GM23338 (cell line): ENCODE measurements around the gene PIP5K1C. TPM values are rescaled to one million over a fixed set of nuclear protein-coding genes. Genes with fewer than 3 reads are reported as not detected.

Source experiments
- ATAC-seq: fragments of 200-7000 bp; cut with Tn5 transposase; 3 replicates; pipeline ENCODE4 v1.9.1; 2020
- DNase-seq: peaks from one replicate; pipeline ENCODE4 v3.0.0-alpha.2; 2015; ENCODE audit warnings: low spot score
- H2AFZ ChIP-seq: fragments of 200-600 bp; sonication (generic); 2 replicates; pipeline ENCODE4 v1.8.0; 2016; ENCODE audit warnings: antibody characterized with exemption, mild to moderate bottlenecking, moderate library complexity
- H3F3A ChIP-seq: fragments of 200-600 bp; sonication (generic); replicated peaks from 2 replicates; pipeline ENCODE4 v1.8.0; 2017; ENCODE audit warnings: antibody characterized with exemption, mixed run types, low read depth
- H3K27ac ChIP-seq: fragments of 200-600 bp; sonication (generic); 2 replicates; pipeline ENCODE4 v1.6.1; 2016; ENCODE audit warnings: low read depth
- H3K27me3 ChIP-seq: fragments of 200-600 bp; sonication (generic); 2 replicates; pipeline ENCODE4 v1.8.0; 2016; ENCODE audit warnings: mild to moderate bottlenecking, mixed run types, moderate library complexity; ENCODE audit not compliant: insufficient read depth
- H3K36me3 ChIP-seq: fragments of 200-600 bp; sonication (generic); 2 replicates; pipeline ENCODE4 v1.8.0; 2016; ENCODE audit warnings: mild to moderate bottlenecking; ENCODE audit not compliant: insufficient read depth
- H3K4me1 ChIP-seq: fragments of 200-600 bp; sonication (generic); 2 replicates; pipeline ENCODE4 v1.8.0; 2016; ENCODE audit warnings: mild to moderate bottlenecking, moderate library complexity; ENCODE audit not compliant: insufficient read depth
- H3K4me2 ChIP-seq: fragments of 200-600 bp; sonication (generic); 2 replicates; pipeline ENCODE4 v1.7.1; 2017; ENCODE audit warnings: mixed run types
- H3K4me3 ChIP-seq: fragments of 200-600 bp; sonication (generic); 2 replicates; pipeline ENCODE4 v1.6.1; 2016; ENCODE audit warnings: mixed run types
- H3K79me2 ChIP-seq: fragments of 200-600 bp; sonication (generic); replicated peaks from 2 replicates; pipeline ENCODE4 v1.8.0; 2017; ENCODE audit warnings: mild to moderate bottlenecking; ENCODE audit not compliant: insufficient read depth
- H3K9me2 ChIP-seq: fragments of 200-600 bp; sonication (generic); 2 replicates; pipeline ENCODE4 v1.8.0; 2017; ENCODE audit not compliant: insufficient read depth
- H4K20me1 ChIP-seq: fragments of 200-600 bp; sonication (generic); replicated peaks from 2 replicates; pipeline ENCODE4 v1.8.0; 2017; ENCODE audit warnings: mild to moderate bottlenecking; ENCODE audit not compliant: insufficient read depth
- H3K27ac Mint-ChIP-seq: 2 replicates; pipeline ENCODE4 v1.8.0; 2020; ENCODE audit warnings: inconsistent platforms, mild to moderate bottlenecking, moderate library complexity, mixed read lengths
- H3K27me3 Mint-ChIP-seq: 3 replicates; pipeline ENCODE4 v1.8.0; 2022; ENCODE audit warnings: low read depth, mild to moderate bottlenecking, moderate library complexity, mixed read lengths, inconsistent platforms; ENCODE audit not compliant: insufficient read depth, poor library complexity
- H3K36me3 Mint-ChIP-seq: 3 replicates; pipeline ENCODE4 v1.8.0; 2021; ENCODE audit warnings: low read depth, mild to moderate bottlenecking, inconsistent platforms, moderate library complexity, mixed read lengths
- H3K4me1 Mint-ChIP-seq: 3 replicates; pipeline ENCODE4 v1.8.0; 2020; ENCODE audit warnings: mild to moderate bottlenecking, inconsistent platforms, mixed read lengths
- H3K4me3 Mint-ChIP-seq: 3 replicates; pipeline ENCODE4 v1.8.0; 2021; ENCODE audit warnings: moderate library complexity, mild to moderate bottlenecking, inconsistent platforms, mixed read lengths
- H3K9me3 Mint-ChIP-seq: 3 replicates; pipeline ENCODE4 v1.8.0; 2020; ENCODE audit warnings: moderate library complexity, mild to moderate bottlenecking, inconsistent platforms, mixed read lengths
- CREB1 ChIP-seq: fragments of 250-450 bp; sonication (Bioruptor Pico); IDR thresholded peaks from 2 replicates; pipeline ENCODE4 v1.5.0; 2020; ENCODE audit warnings: low read depth, mild to moderate bottlenecking, moderate library complexity
- CTCF ChIP-seq, 2 experiments: fragments of 200-600 bp in 1 of 2; sonication (generic) in 1 of 2; conservative IDR thresholded peaks; 2 replicates each; pipeline versions ENCODE4 v1.5.1 to v1.6.1; 2016 to 2017; ENCODE audit warnings: antibody characterized with exemption in 2 of 2, low read depth in 2 of 2, mild to moderate bottlenecking in 2 of 2, moderate library complexity in 1 of 2
- ETS1 ChIP-seq: IDR thresholded peaks from 2 replicates; pipeline ENCODE4 v1.6.1; 2016; ENCODE audit warnings: antibody characterized with exemption
- EZH2phosphoT487 ChIP-seq: fragments of 200-600 bp; sonication (generic); IDR thresholded peaks from one replicate; pipeline ENCODE4 v1.8.1; 2018; ENCODE audit warnings: antibody characterized with exemption; ENCODE audit not compliant: unreplicated experiment
- JUNB ChIP-seq: IDR thresholded peaks from one replicate; pipeline ENCODE4 v1.6.1; 2016; ENCODE audit warnings: antibody characterized with exemption; ENCODE audit not compliant: unreplicated experiment
- REST ChIP-seq: IDR thresholded peaks from one replicate; pipeline ENCODE4 v1.6.1; 2018; ENCODE audit warnings: antibody characterized with exemption; ENCODE audit not compliant: unreplicated experiment
- STAT1 ChIP-seq: IDR thresholded peaks from one replicate; pipeline ENCODE4 v1.6.1; 2016; ENCODE audit warnings: antibody characterized with exemption; ENCODE audit not compliant: unreplicated experiment
- ZNF114 ChIP-seq: fragments of 250-450 bp; sonication (Bioruptor Pico); IDR thresholded peaks from 2 replicates; pipeline ENCODE4 v1.5.0; 2020; ENCODE audit warnings: mild to moderate bottlenecking, moderate library complexity
- ZNF331 ChIP-seq: fragments of 250-450 bp; sonication (Bioruptor Pico); IDR thresholded peaks from 2 replicates; pipeline ENCODE4 v1.5.0; 2020; ENCODE audit warnings: low read depth, mild to moderate bottlenecking, moderate library complexity
- polyA plus RNA-seq: library from polyadenylated mRNA; unstranded; fragments of >200 nt; fragmentation: Nextera tagmentation; extraction: Ambion mirVana; gene quantifications from 2 replicates; pipeline ENCODE4 v1.2.1, GENCODE V29; 2016
- total RNA-seq: library from RNA; depleted of rRNA; stranded (reverse); fragments of >200 nt; shearing (Covaris generic); gene quantifications from 2 replicates; pipeline ENCODE4 v1.2.3, GENCODE V29; 2014

The PIP5K1C gene
- total and polyA plus RNA-seq, 2 experiments from 2014 or later: 11.8 to 46.7 TPM

GRCh38 chr19:3684817-3685410 lies 15.4 kb downstream of the PIP5K1C start:
- Histone ChIP-seq H3K27me3 (no peaks in the 10 kb centered on the region), H3K27ac (no peak overlapping the region), H3K9me2 (no peaks in the 10 kb centered on the region), H3K4me2 (no peak overlapping the region), H3K36me3 (no peaks in the 10 kb centered on the region), H2AFZ (no peak overlapping the region), H4K20me1 (peaks cover 12% of the 10 kb centered on the region), H3K4me1 (peaks cover 36% of the 10 kb centered on the region), H3F3A (peaks cover 23% of the 10 kb centered on the region), H3K4me3 (no peak overlapping the region), H3K79me2 (peaks cover 64% of the 10 kb centered on the region)
- Mint-ChIP-seq H3K4me3 (no peak overlapping the region), H3K9me3 (peaks cover 18% of the 10 kb centered on the region), H3K36me3 (peaks cover 30% of the 10 kb centered on the region), H3K27ac (no peak overlapping the region), H3K27me3 (peaks cover 22% of the 10 kb centered on the region), H3K4me1 (peaks cover 35% of the 10 kb centered on the region)
- DNase-seq: no peak
- ATAC-seq: no peak
- TF ChIP-seq REST (no peak), ZNF114 (CRISPR knock-in tag) (no peak), CTCF (conservative IDR thresholded peaks at IDR 0.05; ENCODE audit: low read depth in 2 of 2) (0 out of 4 replicates have a peak, but pooled peaks of 1 of the 2 experiments have one; percentile 10)

- H3K9me2 ChIP-seq: no peaks in the 10 kb centered on the region
- H3K4me3 Mint-ChIP-seq: peak overlapping the region; percentile 6; the same call in 1 of the 3 replicates
- H4K20me1 ChIP-seq: peaks cover 8% of the 10 kb centered on the region; the same call in 1 of the 2 replicates
- H3K27ac Mint-ChIP-seq: 0 out of 2 replicates have a peak overlapping the region, but pooled peaks have one; percentile 59
- peaks cover 57% of the 10 kb centered on the region for H3K79me2 ChIP-seq
- H3K36me3 Mint-ChIP-seq: peaks cover 33% of the 10 kb centered on the region
- peaks cover 18% of the 10 kb centered on the region for H3K9me3 Mint-ChIP-seq
- no peak for ATAC-seq
- peaks cover 22% of the 10 kb centered on the region for H3K27me3 Mint-ChIP-seq
- no peak overlapping the region for H3K4me3 ChIP-seq
- H2AFZ ChIP-seq: no peak overlapping the region
- H3K4me1 Mint-ChIP-seq: peaks cover 35% of the 10 kb centered on the region
- H3K4me1 ChIP-seq: peaks cover 36% of the 10 kb centered on the region
- H3K36me3 ChIP-seq: no peaks in the 10 kb centered on the region
- no peaks in the 10 kb centered on the region for H3K27me3 ChIP-seq
- peaks cover 23% of the 10 kb centered on the region for H3F3A ChIP-seq
- no peak for DNase-seq
- H3K4me2 ChIP-seq: peak overlapping the region; percentile 65; the same call in 1 of the 2 replicates
- H3K27ac ChIP-seq: 0 out of 2 replicates have a peak overlapping the region, but pooled peaks have one; percentile 85
- TF ChIP-seq STAT1: no peak
- TF ChIP-seq CREB1 (CRISPR knock-in tag): no peak
- peak; percentile 100 for TF ChIP-seq ZNF331
- no peak for TF ChIP-seq EZH2phosphoT487
- TF ChIP-seq ETS1: no peak
- no peak for TF ChIP-seq JUNB
Observed at GRCh38 chr19:3684054-3684816, 16.0 kb downstream of the PIP5K1C start.
